ENCODE data around the gene GNS.

DNA sequence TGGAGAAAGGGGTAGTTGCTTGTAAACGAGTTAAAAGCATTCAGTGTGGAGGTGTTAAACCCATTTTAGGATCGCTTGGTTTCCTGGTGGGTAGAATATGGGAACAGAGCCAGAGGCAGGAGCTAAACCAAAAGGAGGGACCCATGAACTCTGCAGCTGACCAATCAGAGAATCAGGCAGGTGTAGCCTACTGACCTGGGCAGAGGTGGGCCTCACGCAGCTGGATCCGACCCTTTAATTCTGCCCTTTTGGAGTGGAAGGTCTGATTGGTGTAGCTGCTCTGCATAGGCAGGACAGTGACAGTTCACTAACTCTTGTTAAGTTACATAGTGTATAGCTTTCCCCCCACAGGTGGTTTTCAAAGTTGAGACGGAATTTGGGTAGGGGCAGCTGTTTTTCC lies 63.7 kb downstream of the GNS start:
- TF ChIP-seq, protein P1, sequence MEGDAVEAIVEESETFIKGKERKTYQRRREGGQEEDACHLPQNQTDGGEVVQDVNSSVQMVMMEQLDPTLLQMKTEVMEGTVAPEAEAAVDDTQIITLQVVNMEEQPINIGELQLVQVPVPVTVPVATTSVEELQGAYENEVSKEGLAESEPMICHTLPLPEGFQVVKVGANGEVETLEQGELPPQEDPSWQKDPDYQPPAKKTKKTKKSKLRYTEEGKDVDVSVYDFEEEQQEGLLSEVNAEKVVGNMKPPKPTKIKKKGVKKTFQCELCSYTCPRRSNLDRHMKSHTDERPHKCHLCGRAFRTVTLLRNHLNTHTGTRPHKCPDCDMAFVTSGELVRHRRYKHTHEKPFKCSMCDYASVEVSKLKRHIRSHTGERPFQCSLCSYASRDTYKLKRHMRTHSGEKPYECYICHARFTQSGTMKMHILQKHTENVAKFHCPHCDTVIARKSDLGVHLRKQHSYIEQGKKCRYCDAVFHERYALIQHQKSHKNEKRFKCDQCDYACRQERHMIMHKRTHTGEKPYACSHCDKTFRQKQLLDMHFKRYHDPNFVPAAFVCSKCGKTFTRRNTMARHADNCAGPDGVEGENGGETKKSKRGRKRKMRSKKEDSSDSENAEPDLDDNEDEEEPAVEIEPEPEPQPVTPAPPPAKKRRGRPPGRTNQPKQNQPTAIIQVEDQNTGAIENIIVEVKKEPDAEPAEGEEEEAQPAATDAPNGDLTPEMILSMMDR (IDR thresholded peaks at IDR 0.05 in 4 of 5, conservative IDR thresholded peaks at IDR 0.05 in 1 of 5), result no peak
- no peak for TF ChIP-seq POLR2A (IDR thresholded peaks at IDR 0.05)
